ENCODE data around the gene LRMDA.

Gene LRMDA

DNA sequence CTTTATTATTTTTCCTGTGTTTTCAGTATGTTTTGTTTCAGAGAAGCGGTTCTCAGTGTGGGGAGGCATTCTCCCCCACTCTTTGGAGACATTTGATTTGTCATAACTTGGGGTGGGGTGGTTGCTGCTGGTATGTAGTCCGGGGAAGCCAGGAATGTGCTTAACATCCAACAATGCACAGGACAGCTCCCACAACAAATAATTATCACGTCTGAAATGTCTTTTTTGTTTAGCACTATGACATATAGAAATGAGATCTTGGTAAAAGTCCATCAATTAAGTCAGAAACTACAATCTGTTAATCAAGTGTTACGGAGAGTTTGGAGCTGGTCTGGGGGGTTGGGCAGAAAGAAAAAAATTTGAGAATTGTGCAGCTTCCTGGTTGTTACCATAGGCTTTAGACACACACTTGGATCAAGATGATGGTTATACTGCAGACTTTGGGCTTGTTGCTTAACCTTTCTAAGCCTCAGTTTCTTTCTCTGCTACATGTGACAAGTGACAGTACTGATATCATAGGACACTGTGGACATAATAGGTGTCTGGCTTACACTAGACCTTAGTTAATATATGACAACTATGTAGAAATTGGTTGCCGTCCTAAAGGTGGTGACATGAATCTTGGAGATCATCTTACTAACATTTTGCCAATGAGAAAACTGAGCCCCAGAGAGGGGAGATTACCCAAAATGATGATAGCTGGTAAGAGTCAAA, 113.7 kb downstream of the LRMDA start:
- no peak for DNase-seq

DNA sequence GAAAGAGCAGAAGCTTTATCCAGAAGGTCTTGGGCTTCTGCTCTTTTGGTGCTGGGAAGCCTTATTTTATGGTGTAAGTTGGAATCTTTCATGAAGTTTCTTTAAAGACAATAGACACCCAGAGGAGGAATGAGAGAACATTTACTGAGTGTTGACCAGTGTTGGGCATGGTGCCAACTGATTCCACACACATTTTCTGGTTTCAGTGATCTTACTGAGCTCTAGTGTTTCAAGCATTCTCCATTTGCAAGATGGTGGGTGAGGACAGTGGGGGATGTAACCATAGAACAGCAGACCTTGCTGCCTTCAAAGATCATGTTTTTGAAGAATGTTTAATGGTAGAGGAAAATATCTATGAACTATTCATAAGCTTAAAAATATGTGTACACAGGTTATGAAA, 114.6 kb downstream of the LRMDA start:
- DNase-seq, result no peak

DNA sequence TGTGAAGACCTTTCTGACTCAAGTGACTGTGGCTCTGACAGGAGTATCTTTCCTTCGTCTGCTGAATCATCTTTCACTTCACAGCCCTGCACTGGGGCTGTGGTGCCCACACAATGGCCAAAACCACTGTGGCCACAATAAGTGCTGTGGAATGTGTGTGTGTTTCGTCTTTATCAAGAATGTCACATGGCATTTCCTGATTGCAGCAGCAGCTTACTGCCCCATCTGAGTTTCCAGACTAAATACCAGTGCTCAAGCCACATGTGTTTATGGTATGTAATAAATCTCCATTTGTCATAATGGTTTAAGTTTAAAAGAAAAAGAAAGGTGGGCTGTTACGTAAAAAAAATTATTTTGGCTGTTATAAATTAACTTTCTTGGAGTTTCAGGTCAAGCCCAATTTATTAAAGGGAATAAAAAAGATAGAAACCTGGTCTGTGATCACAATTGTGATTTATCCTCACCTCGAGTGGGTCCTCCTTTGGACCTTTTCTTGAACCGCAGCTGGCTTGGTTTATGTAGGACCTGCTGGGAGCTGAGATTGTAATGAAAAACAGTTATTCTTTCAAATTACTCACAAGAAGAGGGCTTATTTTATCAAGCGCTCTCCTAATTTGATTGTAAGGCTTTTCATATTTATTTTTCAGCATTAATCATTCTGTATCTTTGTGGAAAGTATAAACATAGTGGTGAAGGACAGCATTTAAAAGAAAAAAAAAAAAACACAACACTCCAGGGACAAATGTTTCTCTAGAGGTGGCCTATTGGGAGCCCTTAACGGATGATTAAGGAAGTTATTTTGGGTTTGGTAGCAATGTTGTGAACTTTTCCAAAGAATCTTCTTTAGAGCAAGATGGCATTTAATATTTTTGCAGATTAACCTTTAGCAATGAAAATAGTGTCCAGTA, 116.2 kb downstream of the LRMDA start:
- no peak for DNase-seq

DNA sequence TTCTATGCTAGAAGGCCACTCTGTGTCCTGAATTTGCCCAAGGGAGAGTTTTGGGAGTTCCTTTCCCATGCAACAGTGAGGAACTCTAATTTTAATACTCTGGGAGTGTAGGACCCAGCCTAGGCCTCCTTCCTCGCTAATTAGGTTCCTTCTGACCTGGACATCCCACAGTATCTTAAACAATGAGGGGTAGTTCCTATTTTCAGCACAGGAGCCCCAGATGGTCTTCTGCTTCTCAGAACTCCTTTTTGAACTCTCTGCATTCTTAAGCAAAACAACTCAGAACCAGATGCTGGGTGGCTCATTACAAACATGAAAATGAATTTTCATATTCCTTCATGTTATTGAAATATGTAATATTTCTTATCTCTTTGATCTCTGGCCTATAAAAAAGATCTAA, 116.9 kb downstream of the LRMDA start:
- no peak for DNase-seq

DNA sequence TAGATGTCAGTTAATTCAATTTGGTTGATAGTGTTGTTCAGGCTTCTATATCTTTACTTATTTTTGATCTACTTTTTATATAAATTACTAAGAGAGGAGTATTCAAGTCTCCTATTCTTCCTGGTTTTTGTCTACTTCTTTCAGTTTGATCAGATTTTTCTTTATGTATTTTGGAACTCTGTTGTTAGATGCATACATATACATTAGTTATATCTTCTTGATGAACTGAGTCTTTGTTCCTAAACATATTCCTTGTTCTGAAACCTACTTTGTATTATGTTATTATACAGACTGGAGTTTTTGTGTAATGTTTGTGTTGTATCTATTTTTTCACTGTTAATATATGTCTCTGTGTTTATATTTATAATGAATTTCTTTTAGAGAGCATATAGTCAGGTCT, 118.8 kb downstream of the LRMDA start:
- no peak for DNase-seq

GRCh38 chr10:75552171-75552570, 120.7 kb downstream of the LRMDA start:
- DNase-seq, result no peak

DNA sequence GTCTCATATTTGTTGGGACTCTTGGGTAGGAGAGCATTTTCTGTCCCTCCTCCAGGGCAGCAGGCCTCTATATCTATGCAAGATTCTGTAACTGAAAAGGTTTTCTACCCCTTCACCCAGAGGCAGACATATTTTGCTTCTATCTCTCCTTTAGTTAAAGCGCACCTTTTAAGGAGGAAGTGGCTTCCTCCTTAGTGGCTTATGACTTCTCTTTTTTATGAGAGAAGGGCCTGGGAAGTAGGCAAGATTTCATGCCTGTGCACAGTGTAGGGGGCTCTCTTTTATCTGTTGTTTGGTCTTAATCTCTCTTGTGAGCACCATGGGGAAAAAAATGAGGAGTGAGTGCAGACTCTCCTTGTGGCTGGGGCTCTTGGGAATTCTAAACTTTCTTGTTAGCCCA, 122.1 kb downstream of the LRMDA start:
- DNase-seq, result no peak

GRCh38 chr10:75555323-75555722, 123.9 kb downstream of the LRMDA start:
- no peak for DNase-seq

GRCh38 chr10:75556320-75556719, 124.9 kb downstream of the LRMDA start:
- no peak for DNase-seq

DNA sequence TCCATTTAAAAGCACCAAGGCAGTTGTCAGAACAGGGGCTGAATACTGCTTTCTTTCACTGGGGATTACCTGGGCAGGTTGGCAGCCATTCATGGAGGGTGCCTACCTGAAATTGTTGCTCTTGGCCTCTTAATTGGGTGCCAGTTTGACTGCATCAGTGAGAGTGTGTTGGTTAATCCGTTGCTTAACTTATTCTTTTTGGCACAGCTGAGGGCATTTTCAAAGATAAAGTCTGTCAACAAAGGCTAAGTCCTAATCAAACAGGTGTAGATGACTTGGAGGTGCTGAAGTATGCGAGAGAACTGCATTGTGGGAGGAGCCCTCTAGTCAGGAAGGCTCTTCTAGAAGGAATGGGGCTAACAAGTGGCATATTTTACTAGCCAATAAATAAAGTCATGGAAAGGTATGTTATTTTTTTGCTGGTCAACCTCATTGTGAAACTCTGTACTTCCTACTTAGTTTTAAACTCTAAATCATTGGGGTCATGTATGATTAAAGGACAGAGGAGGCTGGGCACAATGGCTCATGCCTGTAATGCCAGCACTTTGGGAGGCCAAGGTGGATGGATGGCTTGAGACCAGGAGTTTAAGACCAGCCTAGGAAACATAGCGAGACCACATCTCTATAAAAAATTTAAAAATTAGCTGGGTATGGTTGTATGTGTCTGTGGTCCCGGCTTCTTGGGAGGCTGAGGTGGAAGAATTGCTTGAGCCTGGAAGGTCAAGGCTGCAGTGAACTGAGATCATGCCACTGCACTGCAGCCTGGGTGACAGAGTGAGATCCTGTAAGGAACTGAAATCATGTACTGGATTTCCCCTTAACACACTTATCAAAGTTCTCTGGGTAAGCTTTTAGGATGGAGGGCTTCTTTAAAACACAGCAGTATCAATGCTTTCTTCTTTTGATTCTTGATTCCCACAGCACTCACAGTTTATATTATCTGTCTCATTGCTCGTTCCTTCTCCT, 134.1 kb downstream of the LRMDA start:
- DNase-seq, result no peak

DNA sequence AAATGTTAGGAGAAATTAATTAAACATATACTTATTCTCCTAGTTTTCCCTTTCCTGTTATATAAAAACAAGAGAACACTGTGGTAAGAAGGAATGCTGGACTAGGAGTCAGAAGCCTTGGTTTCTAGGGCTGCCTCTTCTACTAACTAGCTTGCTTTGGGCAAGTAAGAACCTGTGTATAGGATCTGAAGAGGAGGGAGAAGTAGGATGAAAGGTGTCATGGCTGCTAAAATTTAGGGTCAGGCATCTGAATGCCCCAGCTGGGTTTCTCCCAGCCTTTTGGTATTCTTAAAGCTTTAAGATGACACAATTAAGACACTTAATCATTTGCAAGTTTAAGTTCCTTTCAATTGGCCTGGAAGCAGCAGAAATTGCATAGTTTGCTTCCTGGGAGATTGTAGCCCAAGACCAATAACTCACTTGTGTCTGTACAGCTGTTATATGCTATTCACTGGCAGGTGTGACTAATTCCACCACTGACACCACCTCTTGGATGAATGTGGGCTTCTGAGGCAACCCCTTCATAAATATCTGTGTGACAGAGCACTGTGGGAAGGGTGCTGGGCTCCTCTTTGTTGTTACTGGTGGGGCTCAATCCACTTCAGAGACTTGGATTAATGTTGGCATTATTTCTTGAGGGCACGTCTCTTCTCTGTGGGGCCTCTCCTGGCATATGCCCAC, 137.2 kb downstream of the LRMDA start:
- no peak for DNase-seq

DNA sequence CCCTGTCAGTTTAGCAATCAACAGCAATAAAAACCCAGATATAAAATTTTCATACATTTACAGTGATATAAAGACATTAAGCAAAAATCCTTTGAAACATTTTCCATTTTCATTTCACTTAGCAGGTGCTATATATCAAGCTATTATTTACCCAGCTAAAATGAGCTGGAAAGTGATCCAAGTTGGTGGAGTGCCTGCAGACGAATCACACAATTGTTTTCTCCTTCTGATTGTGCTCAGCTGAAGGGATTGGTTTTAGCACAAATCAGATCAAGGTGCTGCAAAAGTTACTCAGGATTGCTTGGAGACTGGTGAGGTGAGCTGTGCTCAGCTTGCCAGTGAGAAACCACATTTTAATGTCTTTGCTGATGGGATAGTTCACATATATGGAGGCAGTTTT, 138.1 kb downstream of the LRMDA start:
- no peak for DNase-seq

DNA sequence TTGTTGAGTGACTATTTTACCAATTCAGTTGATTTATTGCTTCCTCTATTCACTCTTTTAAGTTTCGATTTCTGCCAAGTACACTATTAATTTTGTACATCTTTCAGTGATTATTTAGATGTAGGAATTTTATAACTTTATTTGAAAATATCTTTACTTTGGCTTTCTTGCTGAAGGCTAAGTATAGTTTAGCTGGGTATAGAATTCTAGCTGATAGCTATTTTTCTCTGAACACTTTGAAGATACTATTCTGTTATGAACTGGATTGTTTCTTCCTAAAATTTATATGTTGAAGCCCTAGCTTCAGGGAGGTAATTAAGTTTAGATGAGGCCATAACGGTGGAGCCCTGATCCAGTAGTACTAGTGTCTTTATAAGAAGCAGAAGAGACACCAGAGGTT, 141.1 kb downstream of the LRMDA start:
- no peak for DNase-seq

DNA sequence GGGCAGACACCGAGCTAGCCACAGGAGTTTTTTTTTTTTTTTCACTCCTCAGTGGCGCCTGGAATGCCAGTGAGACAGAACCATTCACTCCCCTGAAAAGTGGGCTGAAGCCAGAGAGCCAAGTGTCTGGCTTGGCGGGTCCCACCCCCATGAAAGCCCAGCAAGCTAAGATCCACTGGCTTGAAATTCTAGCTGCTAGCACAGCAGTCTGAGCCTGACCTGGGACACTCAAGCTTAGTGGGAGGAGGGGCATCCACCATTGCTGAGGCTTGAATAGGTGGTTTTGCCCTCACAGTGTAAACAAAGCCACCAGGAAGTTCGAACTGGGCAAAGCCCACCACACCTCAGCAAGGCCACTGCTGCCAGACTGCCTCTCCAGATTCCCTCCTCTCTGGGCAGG, 144.5 kb downstream of the LRMDA start:
- DNase-seq, result no peak

DNA sequence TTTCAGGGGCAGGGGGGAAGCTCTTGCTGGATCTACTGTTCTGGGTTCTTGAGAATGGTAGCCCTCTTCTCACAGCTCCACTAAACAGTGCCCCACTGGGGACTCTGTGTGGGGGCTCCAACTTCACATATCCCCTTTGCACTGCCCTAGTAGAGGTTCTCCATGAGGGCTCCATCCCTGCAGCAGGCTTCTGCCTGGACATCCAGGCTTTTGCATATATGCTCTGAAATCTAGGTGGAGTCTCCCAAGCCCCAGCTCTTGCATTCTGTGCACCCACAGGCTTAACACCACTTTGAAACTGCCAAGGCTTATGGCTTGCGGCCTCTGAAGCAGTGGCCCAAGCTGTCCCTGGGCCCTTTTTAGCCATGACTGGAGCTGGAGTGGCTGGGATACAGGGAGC, 150.7 kb downstream of the LRMDA start:
- DNase-seq, result no peak

DNA sequence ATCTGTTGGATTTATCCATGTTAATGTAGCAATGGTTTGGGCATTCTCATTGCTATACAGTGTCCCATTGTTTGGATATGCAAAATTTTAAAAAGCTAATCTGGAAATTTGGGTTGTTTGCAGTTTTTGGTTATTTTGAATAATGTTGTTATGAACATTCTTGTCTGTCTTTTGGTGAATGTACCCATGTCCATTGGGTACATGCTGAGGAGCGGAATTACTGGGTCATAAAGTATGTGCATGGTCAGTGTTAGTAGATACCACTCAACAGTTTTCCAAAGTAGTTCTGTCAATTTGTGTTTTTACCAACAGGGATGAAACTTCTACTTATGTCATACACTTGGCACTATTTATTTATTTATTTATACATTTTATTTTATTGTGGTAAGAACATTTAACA, 153.9 kb downstream of the LRMDA start:
- DNase-seq, result no peak

- DNase-seq, result no peak
Observed at GRCh38 chr10:75586814-75587213, 155.4 kb downstream of the LRMDA start.

GRCh38 chr10:75588031-75588430, 156.6 kb downstream of the LRMDA start:
- no peak for DNase-seq

DNA sequence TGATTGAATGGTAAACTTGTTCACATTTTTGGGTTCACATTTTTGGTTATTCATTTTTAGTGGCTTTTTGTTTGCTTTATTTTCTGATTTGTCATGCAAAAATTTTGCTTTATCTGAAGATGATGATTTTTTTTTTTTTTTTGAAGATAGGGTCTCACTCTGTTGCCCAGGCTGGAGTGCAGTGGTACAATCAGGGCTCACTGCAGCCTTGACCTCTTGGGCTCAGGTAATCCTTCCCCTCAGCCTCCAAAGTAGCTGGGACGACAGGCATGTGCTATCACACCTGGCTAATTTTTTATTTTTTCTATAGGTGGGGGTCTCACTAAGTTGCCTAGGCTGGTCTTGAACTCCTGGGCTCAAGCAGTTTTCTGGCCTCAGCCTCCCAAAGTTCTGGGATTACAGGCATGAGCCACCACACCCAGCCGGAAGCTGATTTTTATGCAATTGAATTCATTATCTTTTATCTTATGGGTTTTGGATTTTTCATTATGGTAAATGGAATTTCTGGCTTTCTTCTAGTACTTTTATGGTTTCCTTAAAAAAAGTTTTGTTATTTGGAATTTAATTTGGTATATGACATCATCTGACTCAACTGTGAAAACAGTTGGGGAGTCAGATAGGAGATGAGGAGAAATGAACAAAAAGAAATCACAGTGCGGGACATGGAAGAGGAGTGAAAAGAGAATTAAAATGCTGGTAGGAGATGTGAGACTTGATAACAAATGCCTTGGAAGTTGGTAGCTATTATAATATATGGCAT, 158.7 kb downstream of the LRMDA start:
- DNase-seq, result no peak

DNA sequence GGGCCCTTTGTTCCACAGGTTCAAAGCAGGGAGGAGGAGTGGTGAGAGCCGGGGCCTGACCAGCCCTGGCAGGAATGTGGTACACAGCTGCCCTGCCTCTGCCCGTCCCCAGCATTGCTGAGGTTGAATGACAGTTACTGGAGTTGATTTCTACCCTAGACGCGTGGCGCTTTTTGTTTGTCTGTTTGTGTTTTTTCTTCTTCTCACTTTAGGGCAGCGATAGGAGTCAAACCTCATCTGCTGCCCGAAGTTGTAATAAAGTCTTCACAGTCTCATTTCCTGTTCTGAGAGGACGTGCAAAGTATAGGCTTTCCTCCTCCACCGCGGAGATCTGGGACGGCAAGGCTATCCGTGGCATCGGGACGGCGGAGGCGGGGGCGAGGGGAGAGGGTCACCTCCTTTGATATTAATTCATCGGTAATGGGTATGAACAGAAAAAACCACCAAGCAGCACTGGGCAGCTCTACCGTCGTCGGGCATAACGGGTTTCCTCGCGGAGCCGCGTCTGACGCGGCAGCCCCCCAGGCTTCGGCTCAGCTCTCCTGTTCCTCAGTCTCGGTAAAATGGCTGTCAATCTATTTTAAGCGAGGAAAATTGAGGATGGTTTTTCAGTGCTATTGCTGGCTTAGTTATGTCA, 160.8 kb downstream of the LRMDA start:
- DNase-seq, result no peak
